Transverse colon (tissue), 4 donors: ENCODE measurements around the gene STAC. TPM values are rescaled to one million over a fixed set of nuclear protein-coding genes. Genes with fewer than 3 reads are reported as not detected.

ENCODE experiments used
- DNase-seq: peaks from one replicate; pipeline ENCODE4 v3.0.0-alpha.2; 2019
- H3K27ac ChIP-seq, 4 donors: fragments of 200-600 bp; sonication (generic); 2 replicates each; pipeline ENCODE4 v1.5.1; 2016 to 2018; ENCODE audit warnings: inconsistent platforms in 4 of 4
- H3K27me3 ChIP-seq: fragments of 200-600 bp; sonication (generic); 2 replicates; pipeline ENCODE4 v1.5.1; 2017; ENCODE audit warnings: inconsistent platforms
- H3K36me3 ChIP-seq, 4 donors: fragments of 200-600 bp; sonication (generic); 2 replicates each; pipeline ENCODE4 v1.5.1; 2017 to 2019; ENCODE audit warnings: inconsistent platforms in 4 of 4
- H3K4me1 ChIP-seq, 4 donors: fragments of 200-600 bp; sonication (generic); 2 replicates each; pipeline ENCODE4 v1.5.1; 2017 to 2020; ENCODE audit warnings: inconsistent platforms in 4 of 4
- H3K4me3 ChIP-seq, 4 donors: fragments of 200-600 bp; sonication (generic); 1 replicate in 1 of 4; 2 replicates in 3 of 4; pipeline versions ENCODE4 v1.5.1 to v1.6.1; 2017 to 2019; ENCODE audit warnings: inconsistent platforms in 4 of 4
- H3K9me3 ChIP-seq, 2 donors: fragments of 200-600 bp; sonication (generic); 2 replicates each; pipeline ENCODE4 v1.5.1; 2017 to 2019; ENCODE audit warnings: inconsistent platforms in 2 of 2
- EP300 ChIP-seq: sonication (generic); formaldehyde crosslinking; IDR thresholded peaks from one replicate; pipeline ENCODE4 v1.6.1; 2017; ENCODE audit warnings: antibody characterized with exemption, low read depth
- POLR2A ChIP-seq: fragments of 450-650 bp; IDR thresholded peaks from one replicate; pipeline ENCODE4 v1.6.1; 2016; ENCODE audit warnings: antibody characterized with exemption, mild to moderate bottlenecking, moderate library complexity
- POLR2AphosphoS5 ChIP-seq, 3 donors: sonication (generic); formaldehyde crosslinking; IDR thresholded peaks; one replicate each; pipeline ENCODE4 v1.6.1; 2016; ENCODE audit warnings: antibody characterized with exemption in 3 of 3
- WGBS, 2 donors: methylation state at CpG; one replicate each; pipeline ENCODE4 v1.1.5; 2018; ENCODE audit warnings: low coverage in 1 of 2; 5-methylcytosine and 5-hydroxymethylcytosine counted together
- in situ Hi-C, 4 donors: fragments of 200-750 bp; cut with MboI; loops; one replicate each; pipeline versions ENCODE4 v1.15.0 to v1.15.1; 2017; ENCODE audit warnings: low sequenced_read_pairs in 3 of 4, low pct_ligation_motif_present in 1 of 4, low pct_unique_long_range_greater_than_20kb in 1 of 4
- intact Hi-C: fragments of 100-400 bp; cut with DNase I; formaldehyde crosslinking; loops from one replicate; pipeline ENCODE4 v1.15.1; 2023; ENCODE audit warnings: low total_unique reads
- total RNA-seq, 4 donors: library from RNA; depleted of rRNA; stranded (reverse); fragments of >200 nt; gene quantifications; one replicate each; pipeline ENCODE4 v1.1.0, GENCODE V29; 2016
- TF ChIP-seq, protein P1 (sequence below), 5 experiments: fragments of 200-600 bp in 3 of 5; fragments of 450-650 bp in 2 of 5; sonication (generic) in 3 of 5; IDR thresholded peaks; 1 replicate in 2 of 5; 2 replicates in 3 of 5; pipeline ENCODE4 v1.5.1; 2016 to 2017; ENCODE audit warnings: antibody characterized with exemption in 5 of 5, inconsistent platforms in 3 of 5, mild to moderate bottlenecking in 2 of 5, moderate library complexity in 1 of 5

The STAC gene
- total RNA-seq, 4 donors from 2014 or later: 1.3 to 3.5 TPM; not detected in 2

DNA sequence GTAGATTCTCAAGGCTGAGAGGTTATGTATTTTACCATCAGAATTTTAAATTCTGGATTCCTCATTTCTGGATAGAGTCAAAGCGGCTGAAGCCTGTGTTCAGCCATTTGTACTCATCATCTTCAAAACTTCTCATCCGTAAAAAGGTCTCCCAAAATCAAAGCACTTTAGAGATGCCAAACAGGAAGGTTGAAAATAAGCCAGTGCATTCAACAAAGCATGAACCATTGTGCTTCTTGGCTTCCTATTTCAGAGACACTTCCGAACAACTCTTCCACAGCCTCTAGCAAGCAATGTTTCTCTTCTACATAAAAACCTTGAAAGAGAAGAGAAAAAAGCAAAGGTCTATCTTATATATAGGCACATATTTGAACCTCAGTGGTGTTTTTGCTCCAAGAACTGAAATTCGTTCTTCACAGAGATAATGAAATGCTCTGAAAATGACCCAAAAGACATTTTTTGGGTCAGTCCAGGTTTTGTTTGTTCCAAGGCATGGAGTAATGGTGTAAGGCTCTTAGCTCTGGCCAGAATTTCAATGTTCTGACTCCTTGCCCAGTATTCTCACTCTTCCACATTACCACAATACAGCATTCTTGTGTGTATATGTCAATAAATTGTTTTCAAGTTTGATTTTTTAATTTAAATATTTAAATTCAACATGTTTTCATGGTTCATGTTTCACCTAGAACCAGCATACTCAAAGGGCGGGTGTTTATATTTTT is 163.1 kb downstream of the STAC start:
- TF ChIP-seq, protein P1, sequence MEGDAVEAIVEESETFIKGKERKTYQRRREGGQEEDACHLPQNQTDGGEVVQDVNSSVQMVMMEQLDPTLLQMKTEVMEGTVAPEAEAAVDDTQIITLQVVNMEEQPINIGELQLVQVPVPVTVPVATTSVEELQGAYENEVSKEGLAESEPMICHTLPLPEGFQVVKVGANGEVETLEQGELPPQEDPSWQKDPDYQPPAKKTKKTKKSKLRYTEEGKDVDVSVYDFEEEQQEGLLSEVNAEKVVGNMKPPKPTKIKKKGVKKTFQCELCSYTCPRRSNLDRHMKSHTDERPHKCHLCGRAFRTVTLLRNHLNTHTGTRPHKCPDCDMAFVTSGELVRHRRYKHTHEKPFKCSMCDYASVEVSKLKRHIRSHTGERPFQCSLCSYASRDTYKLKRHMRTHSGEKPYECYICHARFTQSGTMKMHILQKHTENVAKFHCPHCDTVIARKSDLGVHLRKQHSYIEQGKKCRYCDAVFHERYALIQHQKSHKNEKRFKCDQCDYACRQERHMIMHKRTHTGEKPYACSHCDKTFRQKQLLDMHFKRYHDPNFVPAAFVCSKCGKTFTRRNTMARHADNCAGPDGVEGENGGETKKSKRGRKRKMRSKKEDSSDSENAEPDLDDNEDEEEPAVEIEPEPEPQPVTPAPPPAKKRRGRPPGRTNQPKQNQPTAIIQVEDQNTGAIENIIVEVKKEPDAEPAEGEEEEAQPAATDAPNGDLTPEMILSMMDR (IDR thresholded peaks at IDR 0.05): no peak
- TF ChIP-seq POLR2A (no peak), EP300 (no peak), POLR2AphosphoS5 (IDR thresholded peaks at IDR 0.05) (no peak)
- 86 to 87% methylated on average over 5 of the region's 5 CpGs for WGBS, 2 donors
- no peak overlapping the region for H3K27ac ChIP-seq

DNA sequence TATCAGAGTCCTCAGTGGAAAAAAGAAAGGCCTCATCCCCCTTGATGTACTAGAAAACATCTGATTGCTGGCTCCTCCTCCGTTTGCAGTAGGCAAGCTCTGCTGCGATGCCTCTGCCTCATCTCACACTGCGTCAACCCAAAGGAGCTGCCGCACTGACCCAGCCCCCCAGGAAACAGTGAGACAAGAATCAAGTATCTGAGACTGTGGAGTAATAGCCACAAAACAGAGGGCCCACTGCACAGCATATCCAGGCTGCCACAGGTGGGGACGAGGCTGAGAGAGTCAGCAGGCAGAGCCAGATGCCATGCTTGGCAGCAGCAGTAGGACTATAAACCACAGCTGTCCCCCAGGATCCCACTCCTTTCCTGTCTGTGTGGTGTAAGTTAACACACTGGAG is 165.9 kb downstream of the STAC start:
- TF ChIP-seq, protein P1 (IDR thresholded peaks at IDR 0.05): no peak
- TF ChIP-seq EP300: no peak
- no peak for TF ChIP-seq POLR2A
- TF ChIP-seq POLR2AphosphoS5 (IDR thresholded peaks at IDR 0.05): no peak
- H3K27ac ChIP-seq: no peak overlapping the region
- no peaks in the 10 kb centered on the region for H3K9me3 ChIP-seq
- H3K4me1 ChIP-seq: no peaks in the 10 kb centered on the region
- H3K4me3 ChIP-seq: no peak overlapping the region
- no peak for DNase-seq
- in situ Hi-C loops (no loop called here), intact Hi-C loops (no loop called here)
- H3K27me3 ChIP-seq: no peaks in the 10 kb centered on the region
- 47 to 57% methylated on average over 3 to 5 of the region's 5 CpGs for WGBS, 2 donors
- no peaks in the 10 kb centered on the region for H3K36me3 ChIP-seq

More for the DNA sequence above, 163.1 kb downstream of the STAC start:
- in situ Hi-C loops (no loop called here), intact Hi-C loops (no loop called here)
- Histone ChIP-seq H3K27me3 (no peaks in the 10 kb centered on the region), H3K4me3 (no peak overlapping the region), H3K36me3 (no peaks in the 10 kb centered on the region), H3K9me3 (no peaks in the 10 kb centered on the region), H3K4me1 (no peaks in the 10 kb centered on the region)
- DNase-seq: no peak

DNA sequence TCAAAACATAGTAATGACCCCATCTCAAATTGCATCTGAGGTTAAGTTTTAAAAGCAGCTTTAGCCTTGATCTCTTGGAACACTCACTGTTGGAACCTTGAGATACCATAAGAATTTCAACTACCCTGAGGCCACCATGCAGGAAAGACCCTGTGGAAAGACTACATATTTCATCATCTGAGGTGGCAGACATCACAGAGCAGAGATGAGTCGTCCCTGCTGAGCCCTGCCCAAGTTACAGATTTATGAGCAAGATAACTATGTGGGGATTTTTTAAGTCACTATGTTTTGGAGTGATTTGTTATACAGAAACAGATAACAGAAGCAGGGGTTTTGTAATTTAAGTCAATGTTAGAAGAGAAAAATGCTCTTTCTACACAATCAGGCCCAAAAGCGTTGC is 168.4 kb downstream of the STAC start:
- no peak overlapping the region for H3K4me3 ChIP-seq
- no peaks in the 10 kb centered on the region for H3K27me3 ChIP-seq
- in situ Hi-C loops (no loop called here), intact Hi-C loops (no loop called here)
- H3K36me3 ChIP-seq: no peaks in the 10 kb centered on the region
- no peak for DNase-seq
- H3K4me1 ChIP-seq: no peaks in the 10 kb centered on the region
- H3K9me3 ChIP-seq: no peaks in the 10 kb centered on the region
- TF ChIP-seq, protein P1 (IDR thresholded peaks at IDR 0.05): no peak
- no peak for TF ChIP-seq EP300
- no peak for TF ChIP-seq POLR2A
- WGBS, 2 donors: 75 to 81% methylated on average over 1 to 2 of the region's 2 CpGs
- H3K27ac ChIP-seq: no peak overlapping the region

DNA sequence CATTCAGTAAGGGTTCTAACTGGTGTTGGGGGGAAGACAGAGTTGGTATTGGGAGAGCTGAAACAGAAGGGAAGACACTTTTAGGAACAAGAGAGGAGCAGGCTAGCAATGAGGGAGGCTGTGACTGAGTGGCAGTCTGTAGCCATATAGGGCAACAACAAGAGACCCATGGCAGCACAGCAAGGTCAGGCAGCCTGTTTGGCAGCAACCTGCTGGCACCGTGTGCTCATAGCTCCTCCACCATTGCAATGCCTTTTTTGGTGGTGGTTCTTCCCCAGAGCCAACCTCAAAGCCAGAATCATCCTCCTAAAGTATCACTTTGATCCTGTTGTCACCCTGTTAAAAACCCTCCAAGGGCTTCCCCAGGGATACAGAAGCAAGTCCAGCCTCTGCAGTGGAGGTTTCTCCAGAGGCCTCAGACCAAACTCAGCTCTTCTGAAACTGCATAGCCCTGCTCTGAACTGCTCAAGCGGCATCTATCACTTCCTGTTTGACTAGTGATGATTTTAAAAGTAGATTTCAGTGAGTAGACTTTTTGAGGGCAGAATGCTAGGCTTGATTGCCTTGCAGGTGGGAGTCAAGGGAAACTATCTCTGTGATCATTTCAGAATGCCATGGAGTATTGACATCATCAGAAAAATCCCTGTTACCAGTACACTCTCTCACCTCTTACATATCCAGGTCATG is 176.9 kb downstream of the STAC start:
- intact Hi-C loops (no loop called here), in situ Hi-C loops (no loop called here)
- no peaks in the 10 kb centered on the region for H3K36me3 ChIP-seq
- no peak overlapping the region for H3K27ac ChIP-seq
- no peak for DNase-seq
- TF ChIP-seq EP300: no peak
- TF ChIP-seq, protein P1 (IDR thresholded peaks at IDR 0.05): no peak
- TF ChIP-seq POLR2AphosphoS5 (IDR thresholded peaks at IDR 0.05): no peak
- no peak for TF ChIP-seq POLR2A
- WGBS, 2 donors: 50 to 52% methylated on average over 1 to 2 of the region's 2 CpGs
- H3K27me3 ChIP-seq: no peaks in the 10 kb centered on the region
- H3K4me3 ChIP-seq: no peak overlapping the region
- H3K9me3 ChIP-seq: no peaks in the 10 kb centered on the region
- no peaks in the 10 kb centered on the region for H3K4me1 ChIP-seq
